Activated CD4-positive, alpha-beta T cell treated with anti-CD3 and anti-CD28 coated beads, Interleukin-2, amount 10 ng/mL, durations not matched to agents 24 days and 14 days (primary cell): Measurements from ENCODE around the gene CTDP1. TPM values are rescaled to one million over a fixed set of nuclear protein-coding genes. Genes with fewer than 3 reads are reported as not detected.
"Not testable (repeated sequence)": the region's sequence is repeated elsewhere in the genome, so short reads cannot be mapped to it uniquely, and the experiment has no call there.

Experiments used
- DNase-seq: peaks from one replicate; pipeline ENCODE4 v3.0.0; 2022
- H3K27ac Mint-ChIP-seq: one replicate; pipeline ENCODE4 v1.8.0; 2022; ENCODE audit warnings: mild to moderate bottlenecking, mixed read lengths
- H3K27me3 Mint-ChIP-seq: one replicate; pipeline ENCODE4 v1.8.0; 2022; ENCODE audit warnings: mixed read lengths
- H3K36me3 Mint-ChIP-seq: one replicate; pipeline ENCODE4 v1.8.0; 2022; ENCODE audit warnings: low read depth, mild to moderate bottlenecking, mixed read lengths
- H3K4me1 Mint-ChIP-seq: one replicate; pipeline ENCODE4 v1.8.0; 2021; ENCODE audit warnings: mixed read lengths
- H3K4me3 Mint-ChIP-seq: one replicate; pipeline ENCODE4 v1.8.0; 2022; ENCODE audit warnings: mild to moderate bottlenecking, moderate library complexity, mixed read lengths
- H3K9me3 Mint-ChIP-seq: one replicate; pipeline ENCODE4 v1.8.0; 2021; ENCODE audit warnings: mixed read lengths
- intact Hi-C: fragments of 100-400 bp; cut with micrococcal nuclease; formaldehyde crosslinking; loops from one replicate; pipeline ENCODE4 v1.15.1; 2023
- total RNA-seq: library from RNA; stranded (reverse); gene quantifications from 2 replicates; pipeline ENCODE4 v1.2.3, GENCODE V29; 2022

The CTDP1 gene
- total RNA-seq, 1 donor from 2014 or later: 45.5 TPM

GRCh38 chr18:79733986-79734770, 54.6 kb downstream of the CTDP1 start:
- intact Hi-C loops: no loop called here
- no peaks in the 10 kb centered on the region for H3K4me1 Mint-ChIP-seq
- H3K4me3 Mint-ChIP-seq: no peak overlapping the region
- no peak for DNase-seq
- H3K27me3 Mint-ChIP-seq: no peaks in the 10 kb centered on the region
- no peaks in the 10 kb centered on the region for H3K9me3 Mint-ChIP-seq
- peaks cover 66% of the 10 kb centered on the region for H3K36me3 Mint-ChIP-seq
- H3K27ac Mint-ChIP-seq: no peak overlapping the region

DNA sequence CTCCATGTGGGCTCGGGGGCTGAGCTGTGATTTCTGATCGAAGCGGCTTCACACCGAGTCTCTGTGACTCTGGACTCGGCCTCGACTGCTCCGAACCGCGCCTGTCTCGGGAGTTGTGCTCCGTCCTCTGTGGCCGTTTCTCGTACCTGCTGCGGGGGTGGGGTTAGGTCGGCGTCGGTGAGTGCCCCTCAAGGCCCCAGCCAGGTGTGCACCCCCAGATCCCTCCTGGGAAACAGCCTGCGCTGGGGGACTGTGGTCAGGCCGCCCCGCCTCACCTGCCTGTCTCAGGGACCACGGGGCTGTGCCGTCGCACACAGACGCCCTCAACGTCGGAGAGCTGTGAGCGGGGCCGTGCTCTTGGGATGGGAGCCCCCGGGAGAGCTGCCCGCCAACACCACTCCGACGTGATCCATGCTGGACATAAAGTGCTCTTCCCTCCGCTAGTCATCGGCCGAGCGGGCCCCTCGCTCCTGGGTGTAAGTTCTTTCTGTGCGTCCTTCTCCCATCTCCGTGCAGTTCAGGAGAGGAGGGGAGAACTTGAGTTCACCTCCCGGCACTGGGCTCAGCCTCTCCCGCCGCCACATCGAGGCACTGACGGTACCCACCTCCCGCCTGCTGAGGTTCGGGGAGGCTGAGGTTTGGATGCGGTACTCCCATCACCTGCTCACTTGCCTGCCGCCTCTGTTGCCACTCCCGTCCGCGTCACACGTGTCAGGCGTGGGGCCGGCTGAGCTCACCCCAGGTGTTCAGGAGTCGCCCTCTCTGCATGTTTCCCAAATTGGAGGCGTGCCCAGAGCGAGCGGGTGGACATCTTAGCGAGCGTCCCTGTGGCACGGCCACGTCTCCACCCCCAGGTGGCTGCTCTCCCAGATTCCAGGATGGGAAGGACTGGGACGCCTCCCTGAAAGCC, 55.7 kb downstream of the CTDP1 start:
- DNase-seq: no peak
- intact Hi-C loops: no loop called here
- no peak overlapping the region for H3K27ac Mint-ChIP-seq
- H3K4me1 Mint-ChIP-seq: no peaks in the 10 kb centered on the region
- H3K27me3 Mint-ChIP-seq: no peaks in the 10 kb centered on the region
- no peaks in the 10 kb centered on the region for H3K9me3 Mint-ChIP-seq
- no peak overlapping the region for H3K4me3 Mint-ChIP-seq
- H3K36me3 Mint-ChIP-seq: peaks cover 57% of the 10 kb centered on the region

GRCh38 chr18:79736230-79736629, 56.6 kb downstream of the CTDP1 start:
- no peak for DNase-seq
- H3K27ac Mint-ChIP-seq: no peak overlapping the region
- H3K9me3 Mint-ChIP-seq: no peaks in the 10 kb centered on the region
- H3K36me3 Mint-ChIP-seq: peaks cover 54% of the 10 kb centered on the region
- no peaks in the 10 kb centered on the region for H3K27me3 Mint-ChIP-seq
- intact Hi-C loops: no loop called here
- H3K4me1 Mint-ChIP-seq: no peaks in the 10 kb centered on the region
- no peak overlapping the region for H3K4me3 Mint-ChIP-seq

DNA sequence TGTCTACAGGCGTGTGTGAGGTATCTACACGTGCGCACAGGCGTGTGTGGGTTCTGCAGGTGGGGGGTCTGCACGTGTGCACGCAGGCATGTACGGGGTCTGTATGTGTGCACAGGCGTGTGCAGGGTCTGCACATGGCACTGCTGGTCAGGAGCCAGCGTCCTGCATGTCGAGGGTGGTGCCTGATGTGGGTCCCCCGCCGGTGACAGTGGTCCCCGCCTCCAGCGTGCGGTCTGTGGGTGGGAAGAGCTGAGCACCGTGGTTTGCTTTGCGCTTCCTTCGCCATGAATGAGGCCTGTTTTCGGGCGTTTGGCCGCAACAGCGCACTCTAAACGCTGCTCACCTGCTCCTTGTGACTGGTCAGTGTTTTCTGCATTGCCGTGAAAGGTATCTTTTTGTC, 57.2 kb downstream of the CTDP1 start:
- intact Hi-C loops: no loop called here
- peaks cover 51% of the 10 kb centered on the region for H3K36me3 Mint-ChIP-seq
- H3K27ac Mint-ChIP-seq: no peak overlapping the region
- no peak for DNase-seq
- no peaks in the 10 kb centered on the region for H3K27me3 Mint-ChIP-seq
- no peaks in the 10 kb centered on the region for H3K9me3 Mint-ChIP-seq
- no peak overlapping the region for H3K4me3 Mint-ChIP-seq
- H3K4me1 Mint-ChIP-seq: no peaks in the 10 kb centered on the region

- intact Hi-C loops: no loop called here
- H3K27me3 Mint-ChIP-seq: no peaks in the 10 kb centered on the region
- H3K27ac Mint-ChIP-seq: no peak overlapping the region
- no peaks in the 10 kb centered on the region for H3K9me3 Mint-ChIP-seq
- peaks cover 52% of the 10 kb centered on the region for H3K36me3 Mint-ChIP-seq
- no peak overlapping the region for H3K4me3 Mint-ChIP-seq
- DNase-seq: no peak
- H3K4me1 Mint-ChIP-seq: no peaks in the 10 kb centered on the region
Measured at GRCh38 chr18:79737426-79737825, 57.8 kb downstream of the CTDP1 start.

- no peaks in the 10 kb centered on the region for H3K27me3 Mint-ChIP-seq
- H3K36me3 Mint-ChIP-seq: peaks cover 49% of the 10 kb centered on the region
- H3K9me3 Mint-ChIP-seq: no peaks in the 10 kb centered on the region
- H3K4me1 Mint-ChIP-seq: no peaks in the 10 kb centered on the region
- intact Hi-C loops: no loop called here
- DNase-seq: no peak
- H3K4me3 Mint-ChIP-seq: no peak overlapping the region
- H3K27ac Mint-ChIP-seq: no peak overlapping the region
Measured at GRCh38 chr18:79738041-79738461, 58.4 kb downstream of the CTDP1 start.

- Mint-ChIP-seq H3K36me3 (peaks cover 47% of the 10 kb centered on the region), H3K4me1 (no peaks in the 10 kb centered on the region), H3K4me3 (no peak overlapping the region), H3K27ac (no peak overlapping the region), H3K27me3 (no peaks in the 10 kb centered on the region), H3K9me3 (no peaks in the 10 kb centered on the region)
- intact Hi-C loops: no loop called here
- no peak for DNase-seq
Measured at GRCh38 chr18:79738581-79739439, 59.2 kb downstream of the CTDP1 start.

- intact Hi-C loops: no loop called here
- Mint-ChIP-seq H3K27ac (no peak overlapping the region), H3K4me3 (no peak overlapping the region), H3K4me1 (no peaks in the 10 kb centered on the region), H3K36me3 (peaks cover 46% of the 10 kb centered on the region), H3K9me3 (no peaks in the 10 kb centered on the region), H3K27me3 (no peaks in the 10 kb centered on the region)
- DNase-seq: no peak
Measured at GRCh38 chr18:79739440-79739778, 59.8 kb downstream of the CTDP1 start.

GRCh38 chr18:79740047-79740446, 60.4 kb downstream of the CTDP1 start:
- DNase-seq, intact Hi-C loops, H3K27me3 Mint-ChIP-seq, H3K27ac Mint-ChIP-seq, H3K4me1 Mint-ChIP-seq, H3K9me3 Mint-ChIP-seq, H3K4me3 Mint-ChIP-seq: not testable (repeated sequence)
- H3K36me3 Mint-ChIP-seq: peaks cover 46% of the 10 kb centered on the region

DNA sequence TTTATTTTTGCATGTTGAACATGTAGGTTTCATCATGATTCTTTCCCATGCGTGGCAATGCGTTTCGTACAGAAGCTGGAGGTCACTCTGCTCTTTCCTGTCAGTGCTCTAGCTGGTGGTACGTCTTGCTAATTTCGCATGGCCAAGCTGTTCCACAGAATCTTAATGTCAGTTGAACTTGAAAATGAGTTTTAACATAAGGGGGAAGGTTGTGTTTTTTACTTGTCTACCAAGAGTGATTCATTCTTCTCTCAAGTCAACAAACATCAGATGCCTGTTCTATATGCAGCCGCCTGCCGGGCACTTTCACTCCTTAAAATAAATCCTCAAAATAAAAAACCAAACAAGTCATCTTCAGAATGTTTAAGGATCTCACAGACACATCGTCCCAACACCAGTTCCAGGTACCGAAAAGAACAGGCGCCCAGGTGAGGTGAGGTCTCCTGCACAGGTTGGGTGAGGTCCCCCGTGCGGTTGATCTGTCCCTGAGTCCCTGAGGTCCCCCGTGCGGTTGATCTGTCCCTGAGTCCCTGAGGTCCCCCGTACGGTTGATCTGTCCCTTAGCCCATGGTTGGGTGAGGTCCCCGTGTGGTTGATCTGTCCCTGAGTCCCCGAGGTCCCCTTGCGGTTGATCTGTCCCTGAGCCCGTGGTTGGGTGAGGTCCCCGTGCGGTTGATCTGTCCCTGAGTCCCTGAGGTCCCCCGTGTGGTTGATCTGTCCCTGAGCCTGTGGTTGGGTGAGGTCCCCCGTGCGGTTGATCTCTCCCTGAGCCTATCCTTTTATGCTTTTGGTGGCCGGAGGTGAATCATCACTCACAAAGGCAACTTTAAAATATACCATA, 61.1 kb downstream of the CTDP1 start:
- no peak for DNase-seq
- H3K9me3 Mint-ChIP-seq: no peaks in the 10 kb centered on the region
- intact Hi-C loops: no loop called here
- H3K27me3 Mint-ChIP-seq: no peaks in the 10 kb centered on the region
- no peak overlapping the region for H3K4me3 Mint-ChIP-seq
- peaks cover 42% of the 10 kb centered on the region for H3K36me3 Mint-ChIP-seq
- no peaks in the 10 kb centered on the region for H3K4me1 Mint-ChIP-seq
- no peak overlapping the region for H3K27ac Mint-ChIP-seq

DNA sequence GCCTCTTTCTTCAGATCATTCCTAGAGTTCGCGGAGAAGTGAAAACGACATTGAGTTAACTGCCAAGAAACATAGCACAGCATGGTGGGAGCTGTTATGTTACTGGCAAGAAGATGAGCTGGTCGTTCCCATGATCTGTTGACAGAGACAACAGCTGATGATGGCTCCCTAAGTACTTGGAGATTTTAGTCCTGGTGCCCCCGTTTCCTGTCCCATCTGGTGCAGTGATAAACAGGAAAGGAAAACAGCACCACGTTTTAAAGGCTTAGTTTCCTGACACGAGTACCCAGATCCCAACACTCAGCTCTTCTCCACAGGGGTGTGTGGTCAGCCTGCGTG, 61.7 kb downstream of the CTDP1 start:
- DNase-seq: no peak
- Mint-ChIP-seq H3K27me3 (no peaks in the 10 kb centered on the region), H3K27ac (no peak overlapping the region), H3K4me3 (no peak overlapping the region), H3K4me1 (no peaks in the 10 kb centered on the region), H3K36me3 (peaks cover 44% of the 10 kb centered on the region), H3K9me3 (no peaks in the 10 kb centered on the region)
- intact Hi-C loops: no loop called here

DNA sequence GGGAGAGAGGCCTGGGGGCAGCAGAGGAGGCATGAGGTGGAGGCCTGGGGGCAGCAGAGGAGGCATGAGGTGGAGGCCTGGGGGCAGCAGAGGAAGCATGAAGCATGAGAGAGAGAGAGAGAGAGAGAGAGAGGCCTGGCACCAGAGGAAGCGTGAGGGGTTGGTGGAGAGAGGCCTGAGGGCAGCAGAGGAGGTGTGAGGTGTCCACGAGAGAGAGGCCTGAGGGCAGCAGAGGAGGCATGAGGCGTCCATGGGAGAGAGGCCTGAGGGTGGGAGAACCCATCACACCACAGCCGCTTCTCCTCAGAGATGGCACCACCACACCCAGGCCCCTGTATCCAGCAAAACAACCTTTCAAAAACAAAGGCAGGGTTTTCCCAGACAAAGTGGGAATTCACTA, 62.5 kb downstream of the CTDP1 start:
- Mint-ChIP-seq H3K4me3 (no peak overlapping the region), H3K9me3 (no peaks in the 10 kb centered on the region), H3K4me1 (no peaks in the 10 kb centered on the region), H3K27ac (no peak overlapping the region), H3K27me3 (no peaks in the 10 kb centered on the region), H3K36me3 (peaks cover 47% of the 10 kb centered on the region)
- no peak for DNase-seq
- intact Hi-C loops: no loop called here

DNA sequence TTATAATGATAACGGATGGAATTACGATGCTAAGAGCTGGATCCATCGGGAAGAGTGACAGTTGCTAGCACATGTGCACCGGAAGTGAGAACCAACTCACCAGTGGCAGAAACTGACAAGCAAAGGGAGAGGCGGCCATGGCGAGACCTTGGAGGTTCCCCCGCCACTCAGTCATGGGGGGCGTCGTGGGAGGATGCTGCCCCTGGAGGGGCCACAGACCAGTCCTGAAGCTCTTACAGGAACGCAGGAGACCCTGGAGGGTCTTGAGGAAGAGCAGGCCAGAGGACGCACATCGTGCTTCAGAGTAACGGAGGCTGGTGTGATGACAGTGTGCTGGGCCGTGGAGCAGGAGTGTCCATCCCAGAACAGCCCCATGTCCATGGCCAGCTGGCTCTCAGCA, 65.0 kb downstream of the CTDP1 start:
- Mint-ChIP-seq H3K4me1 (no peaks in the 10 kb centered on the region), H3K27me3 (no peaks in the 10 kb centered on the region), H3K36me3 (peaks cover 36% of the 10 kb centered on the region), H3K9me3 (no peaks in the 10 kb centered on the region), H3K27ac (no peak overlapping the region), H3K4me3 (no peak overlapping the region)
- intact Hi-C loops: no loop called here
- no peak for DNase-seq
